ENCODE results near the gene CEP128. TPM values are rescaled to one million over a fixed set of nuclear protein-coding genes. Genes with fewer than 3 reads are reported as not detected.

Gene CEP128
- total RNA-seq, 1 experiment from 2014 or later = 27.3 TPM

- intact Hi-C loops (cut with micrococcal nuclease; ENCODE audit: unreplicated experiment) = no loop called here
- no peak for TF ChIP-seq EZH2 (IDR thresholded peaks at IDR 0.05; ENCODE audit: borderline replicate concordance, low read depth, low read length, poor library complexity, severe bottlenecking)
- TF ChIP-seq, protein P1, sequence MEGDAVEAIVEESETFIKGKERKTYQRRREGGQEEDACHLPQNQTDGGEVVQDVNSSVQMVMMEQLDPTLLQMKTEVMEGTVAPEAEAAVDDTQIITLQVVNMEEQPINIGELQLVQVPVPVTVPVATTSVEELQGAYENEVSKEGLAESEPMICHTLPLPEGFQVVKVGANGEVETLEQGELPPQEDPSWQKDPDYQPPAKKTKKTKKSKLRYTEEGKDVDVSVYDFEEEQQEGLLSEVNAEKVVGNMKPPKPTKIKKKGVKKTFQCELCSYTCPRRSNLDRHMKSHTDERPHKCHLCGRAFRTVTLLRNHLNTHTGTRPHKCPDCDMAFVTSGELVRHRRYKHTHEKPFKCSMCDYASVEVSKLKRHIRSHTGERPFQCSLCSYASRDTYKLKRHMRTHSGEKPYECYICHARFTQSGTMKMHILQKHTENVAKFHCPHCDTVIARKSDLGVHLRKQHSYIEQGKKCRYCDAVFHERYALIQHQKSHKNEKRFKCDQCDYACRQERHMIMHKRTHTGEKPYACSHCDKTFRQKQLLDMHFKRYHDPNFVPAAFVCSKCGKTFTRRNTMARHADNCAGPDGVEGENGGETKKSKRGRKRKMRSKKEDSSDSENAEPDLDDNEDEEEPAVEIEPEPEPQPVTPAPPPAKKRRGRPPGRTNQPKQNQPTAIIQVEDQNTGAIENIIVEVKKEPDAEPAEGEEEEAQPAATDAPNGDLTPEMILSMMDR (conservative IDR thresholded peaks at IDR 0.05; ENCODE audit: low read depth, low read length) = no peak
- no peaks in the 10 kb centered on the region for H3K27me3 ChIP-seq (replicated peaks; ENCODE audit: insufficient read depth, low read depth, low read length, poor library complexity)
- ChIA-PET CTCF (no interaction called here), POLR2A (ENCODE audit: low non-redundant PET) (no interaction called here)
- H3K27ac ChIP-seq (ENCODE audit: low read depth, low read length, poor library complexity, severe bottlenecking) = no peak overlapping the region
- no peaks in the 10 kb centered on the region for H3K9me3 ChIP-seq (ENCODE audit: low read depth, low read length, poor library complexity, severe bottlenecking)
- H3K4me1 ChIP-seq (ENCODE audit: insufficient read depth, low read length, poor library complexity, severe bottlenecking) = no peaks in the 10 kb centered on the region
- no peak overlapping the region for H3K4me3 ChIP-seq (ENCODE audit: low read depth, low read length, poor library complexity, severe bottlenecking)
- no TSS peak for BruUV-seq (replicated peaks)
- no peaks in the 10 kb centered on the region for H3K36me3 ChIP-seq (ENCODE audit: insufficient read depth, low read length, poor library complexity, severe bottlenecking)
- DNase-seq (ENCODE audit: low spot score) = no peak
Measured at GRCh38 chr14:80620434-80620833, 321.1 kb downstream of the CEP128 start.

DNA sequence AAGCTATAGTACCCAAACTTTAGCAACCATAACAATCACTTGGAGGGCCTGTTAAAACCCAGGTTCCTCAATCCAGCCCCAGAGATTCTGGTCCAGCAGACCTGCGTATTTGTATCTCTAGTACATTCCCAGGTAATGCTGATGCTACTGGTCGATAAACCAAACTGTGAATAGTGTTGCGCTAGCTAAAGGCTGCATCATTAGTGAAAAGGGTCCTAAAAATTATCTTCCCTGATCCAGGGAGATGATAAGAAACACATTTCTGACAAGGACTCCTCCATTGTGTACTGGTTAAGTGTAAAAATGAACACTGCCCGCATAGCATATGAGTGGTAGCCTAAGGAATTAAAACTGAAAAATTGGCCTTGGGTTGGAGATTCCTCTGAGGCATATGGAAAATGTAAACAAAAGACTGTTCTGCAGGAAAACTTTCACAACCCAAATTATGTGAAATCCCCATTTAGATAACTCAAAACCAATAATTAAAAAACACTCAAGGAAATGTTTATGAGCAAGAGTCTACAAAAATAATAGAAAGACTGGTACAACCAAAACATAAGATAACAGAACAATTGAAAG is 322.7 kb downstream of the CEP128 start:
- H3K4me1 ChIP-seq (ENCODE audit: insufficient read depth, low read length, poor library complexity, severe bottlenecking) = no peaks in the 10 kb centered on the region
- no TSS peak for BruUV-seq (replicated peaks)
- TF ChIP-seq, protein P1 (conservative IDR thresholded peaks at IDR 0.05; ENCODE audit: low read depth, low read length) = no peak
- no peak for TF ChIP-seq EZH2 (IDR thresholded peaks at IDR 0.05; ENCODE audit: borderline replicate concordance, low read depth, low read length, poor library complexity, severe bottlenecking)
- CTCF ChIA-PET = no interaction called here
- no peaks in the 10 kb centered on the region for H3K36me3 ChIP-seq (ENCODE audit: insufficient read depth, low read length, poor library complexity, severe bottlenecking)
- no peak overlapping the region for H3K27ac ChIP-seq (ENCODE audit: low read depth, low read length, poor library complexity, severe bottlenecking)
- POLR2A ChIA-PET (ENCODE audit: low non-redundant PET) = no interaction called here
- intact Hi-C loops (cut with micrococcal nuclease; ENCODE audit: unreplicated experiment) = no loop called here
- no peaks in the 10 kb centered on the region for H3K9me3 ChIP-seq (ENCODE audit: low read depth, low read length, poor library complexity, severe bottlenecking)
- no peaks in the 10 kb centered on the region for H3K27me3 ChIP-seq (replicated peaks; ENCODE audit: insufficient read depth, low read depth, low read length, poor library complexity)
- H3K4me3 ChIP-seq (ENCODE audit: low read depth, low read length, poor library complexity, severe bottlenecking) = no peak overlapping the region
- no peak for DNase-seq (ENCODE audit: low spot score)

- BruUV-seq (replicated peaks) = no TSS peak
- Histone ChIP-seq H3K36me3 (ENCODE audit: insufficient read depth, low read length, poor library complexity, severe bottlenecking) (no peaks in the 10 kb centered on the region), H3K27ac (ENCODE audit: low read depth, low read length, poor library complexity, severe bottlenecking) (no peak overlapping the region), H3K4me1 (ENCODE audit: insufficient read depth, low read length, poor library complexity, severe bottlenecking) (no peaks in the 10 kb centered on the region), H3K27me3 (replicated peaks; ENCODE audit: insufficient read depth, low read depth, low read length, poor library complexity) (no peaks in the 10 kb centered on the region), H3K4me3 (ENCODE audit: low read depth, low read length, poor library complexity, severe bottlenecking) (no peak overlapping the region), H3K9me3 (ENCODE audit: low read depth, low read length, poor library complexity, severe bottlenecking) (no peaks in the 10 kb centered on the region)
- CTCF ChIA-PET = no interaction called here
- DNase-seq (ENCODE audit: low spot score) = no peak
- TF ChIP-seq EZH2 (IDR thresholded peaks at IDR 0.05; ENCODE audit: borderline replicate concordance, low read depth, low read length, poor library complexity, severe bottlenecking) = no peak
- TF ChIP-seq, protein P1 (conservative IDR thresholded peaks at IDR 0.05; ENCODE audit: low read depth, low read length) = no peak
- POLR2A ChIA-PET (ENCODE audit: low non-redundant PET) = no interaction called here
- intact Hi-C loops (cut with micrococcal nuclease; ENCODE audit: unreplicated experiment) = no loop called here
Measured at GRCh38 chr14:80615831-80616230, 325.7 kb downstream of the CEP128 start.

All from A673 (cell line).